C4-2B (cell line): ENCODE data around the gene SPTSSB.

Experiments used
- CTCF ChIP-seq: fragments of 450-650 bp; conservative IDR thresholded peaks from 2 replicates; pipeline ENCODE4 v1.5.1; 2017; ENCODE audit warnings: mild to moderate bottlenecking
- ZFX ChIP-seq: fragments of 450-650 bp; IDR thresholded peaks from 2 replicates; pipeline ENCODE4 v1.6.1; 2017

GRCh38 chr3:161413127-161413854 lies 42.0 kb upstream of the SPTSSB start:
- peak; percentile 26 for TF ChIP-seq CTCF
- TF ChIP-seq ZFX: no peak
